HG02981 (cell line): ENCODE results near the gene MEX3D.
A peak's percentile ranks its signal among the peaks of the same experiment; 100 is the strongest.

ENCODE experiments used
- ATAC-seq: cut with Tn5 transposase; IDR thresholded peaks from one replicate; pipeline ENCODE4 v1.9.1; 2021; ENCODE audit warnings: mild to moderate bottlenecking, moderate library complexity; ENCODE audit not compliant: unreplicated experiment

The MEX3D gene

GRCh38 chr19:1568320-1569019, at the start of gene MEX3D:
TSS of gene MEX3D (minus strand) at chr19:1568325. CDS start at chr19:1568058, 267 bp downstream.
- peak; percentile 57 for ATAC-seq

GRCh38 chr19:1616875-1617274, 48.8 kb upstream of the MEX3D start:
- no peak for ATAC-seq

- ATAC-seq, result no peak
Measured at GRCh38 chr19:1616396-1616795, 48.3 kb upstream of the MEX3D start.

GRCh38 chr19:1615156-1615765, 47.1 kb upstream of the MEX3D start:
- no peak for ATAC-seq

GRCh38 chr19:1613808-1614570, 45.9 kb upstream of the MEX3D start:
- ATAC-seq, result no peak

- ATAC-seq, result no peak
Measured at GRCh38 chr19:1613146-1613545, 45.0 kb upstream of the MEX3D start.

GRCh38 chr19:1612114-1613086, 44.3 kb upstream of the MEX3D start:
- no peak for ATAC-seq

- no peak for ATAC-seq
Measured at GRCh38 chr19:1611353-1611752, 43.2 kb upstream of the MEX3D start.

GRCh38 chr19:1610579-1610978, 42.5 kb upstream of the MEX3D start:
- no peak for ATAC-seq

GRCh38 chr19:1609680-1610474, 41.8 kb upstream of the MEX3D start:
- no peak for ATAC-seq

- ATAC-seq, result no peak
Measured at GRCh38 chr19:1609103-1609396, 40.9 kb upstream of the MEX3D start.

- ATAC-seq, result no peak
Measured at GRCh38 chr19:1608359-1609102, 40.4 kb upstream of the MEX3D start.

GRCh38 chr19:1606138-1606651, 38.1 kb upstream of the MEX3D start:
- ATAC-seq, result no peak

- ATAC-seq, result peak; percentile 77
Measured at GRCh38 chr19:1605236-1606137, 37.4 kb upstream of the MEX3D start, which contains the start of gene UQCR11. TSS of gene UQCR11 (minus strand) at chr19:1605462. CDS start at chr19:1605409, 53 bp downstream.

- no peak for ATAC-seq
Measured at GRCh38 chr19:1602091-1602707, 34.1 kb upstream of the MEX3D start.

- no peak for ATAC-seq
Measured at GRCh38 chr19:1601613-1602064, 33.5 kb upstream of the MEX3D start.

- no peak for ATAC-seq
Measured at GRCh38 chr19:1599460-1599846, 31.3 kb upstream of the MEX3D start.
